SKM-1 (cell line): ENCODE results near the gene HDAC7.

Experiments used
- DNase-seq: peaks from one replicate; lab custom pipeline; 2025; ENCODE audit not compliant: unreplicated experiment; lab: John Stamatoyannopoulos, UW

Gene HDAC7

DNA sequence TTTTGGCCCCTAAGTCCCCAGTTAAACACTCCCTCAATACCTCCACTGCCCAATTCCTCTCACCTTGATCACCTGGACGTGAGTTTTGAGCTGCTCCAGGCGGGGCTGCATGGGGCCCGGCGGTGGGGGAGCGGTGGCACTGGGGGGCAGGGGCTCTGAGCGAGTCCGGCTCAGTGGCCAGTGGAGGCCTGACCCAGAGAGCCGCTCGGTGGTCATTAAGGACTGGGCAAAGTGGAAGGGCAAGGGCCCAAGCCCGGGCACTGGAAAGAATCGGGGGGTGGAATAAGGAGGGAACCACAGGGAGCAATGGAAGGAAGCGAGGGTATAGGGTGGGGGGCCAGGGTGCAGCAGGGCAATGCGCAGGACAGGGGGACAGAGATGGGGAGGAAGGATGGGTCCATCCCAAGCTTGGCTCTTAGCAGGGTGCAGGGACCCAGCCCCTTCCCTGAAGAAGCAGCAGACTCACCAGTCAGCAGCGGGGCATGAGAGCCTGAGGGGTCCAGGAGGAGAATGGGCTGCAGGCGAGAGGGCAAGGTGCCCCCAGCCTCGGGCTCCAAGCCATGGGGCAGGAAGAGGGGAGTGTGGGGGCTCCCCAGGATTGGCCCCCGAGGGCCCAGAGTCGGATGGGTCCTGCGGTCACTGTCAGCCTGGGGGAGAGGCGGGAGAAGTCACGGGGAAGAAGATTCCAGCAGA, 24.4 kb downstream of the HDAC7 start:
- no peak for DNase-seq

DNA sequence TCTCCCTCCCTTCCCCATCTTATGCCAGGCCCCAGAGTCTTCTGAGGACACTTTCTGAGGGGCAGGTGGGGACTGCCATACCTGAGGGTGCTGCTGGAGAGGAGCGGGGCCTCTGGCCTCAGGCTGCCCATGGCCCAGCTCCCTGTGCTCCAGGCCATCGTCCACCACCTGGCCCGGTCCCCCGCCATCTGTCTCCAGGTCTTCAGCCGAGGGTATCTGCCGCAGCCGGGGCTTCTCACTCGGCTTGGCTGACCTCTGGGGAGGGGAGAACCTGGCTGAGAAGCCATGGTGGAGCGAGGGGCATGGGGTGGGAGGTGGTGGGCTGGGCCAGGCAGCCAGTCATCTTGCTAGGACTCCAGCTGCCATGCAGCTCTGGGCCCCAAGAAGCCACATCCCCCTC, 25.0 kb downstream of the HDAC7 start:
- DNase-seq = no peak

DNA sequence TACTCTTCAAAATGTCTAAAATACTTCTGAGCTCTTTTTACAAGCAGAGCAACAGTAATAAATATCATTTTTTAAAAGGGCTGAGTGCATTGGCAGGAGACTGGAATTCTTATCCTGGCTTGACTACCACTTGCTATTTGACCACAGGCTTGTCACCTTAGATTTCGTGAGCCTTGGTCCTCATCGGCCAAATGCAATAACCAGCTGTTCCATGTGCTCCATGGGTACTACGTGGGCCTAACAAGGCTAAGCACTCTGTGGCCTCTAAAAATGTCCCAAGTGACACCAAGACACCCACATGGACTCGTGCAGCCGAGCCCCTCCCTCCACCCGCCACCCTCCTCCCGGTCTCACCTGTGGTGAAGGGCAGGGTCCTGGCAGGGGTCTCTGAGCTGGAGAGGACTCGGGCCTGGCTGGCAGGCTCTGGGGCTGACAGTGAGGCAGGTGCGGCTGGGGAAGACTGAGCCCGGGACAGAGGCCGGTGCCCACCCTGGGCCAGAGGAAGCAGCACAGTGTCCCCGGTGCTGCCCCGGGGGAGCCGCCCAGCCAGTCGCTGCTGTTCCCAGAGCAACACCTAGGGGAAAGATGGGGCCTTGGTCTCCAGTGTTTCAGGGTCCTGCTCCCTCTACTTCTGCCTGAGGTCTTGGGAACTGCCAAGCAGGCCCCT, 26.6 kb downstream of the HDAC7 start:
- no peak for DNase-seq

DNA sequence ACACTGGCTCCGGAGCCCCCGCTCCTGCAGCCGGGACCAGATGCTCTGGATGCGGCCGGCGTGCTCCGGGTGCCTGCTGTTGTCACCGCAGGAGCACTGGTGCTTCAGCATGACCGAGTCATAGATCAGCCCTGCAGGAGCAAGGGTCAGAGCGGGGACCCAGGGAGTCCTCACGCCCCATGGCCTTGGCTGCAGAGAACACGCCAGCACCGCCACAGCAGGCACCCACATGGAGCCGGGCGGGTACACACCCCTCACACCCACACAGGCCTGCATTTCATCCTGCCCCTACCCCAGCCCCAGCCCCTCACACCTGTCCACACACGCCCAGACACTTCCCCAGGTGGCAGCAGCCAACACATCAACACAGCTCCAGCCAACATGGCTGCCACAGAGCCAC, 27.8 kb downstream of the HDAC7 start:
- DNase-seq = no peak

DNA sequence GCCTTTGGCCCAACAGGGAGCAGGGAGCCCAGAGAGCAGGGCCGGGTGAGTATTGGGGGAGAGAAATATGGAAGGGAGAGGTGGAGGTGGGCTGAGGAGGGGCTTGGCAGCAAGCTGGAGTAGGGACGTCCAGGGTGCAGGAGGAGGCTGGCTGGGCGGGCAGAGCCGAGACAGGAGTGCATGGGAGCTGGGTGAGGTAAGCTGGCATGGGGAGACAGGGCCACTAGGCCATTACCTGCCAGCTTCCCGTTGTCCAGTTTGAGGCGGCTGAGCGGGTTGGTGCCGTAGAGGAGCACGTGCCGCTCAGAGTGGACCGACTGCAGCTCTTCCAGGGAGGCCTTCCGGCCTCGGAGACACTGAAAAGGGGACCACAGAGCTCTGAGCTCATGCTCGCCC, 28.4 kb downstream of the HDAC7 start:
- no peak for DNase-seq

DNA sequence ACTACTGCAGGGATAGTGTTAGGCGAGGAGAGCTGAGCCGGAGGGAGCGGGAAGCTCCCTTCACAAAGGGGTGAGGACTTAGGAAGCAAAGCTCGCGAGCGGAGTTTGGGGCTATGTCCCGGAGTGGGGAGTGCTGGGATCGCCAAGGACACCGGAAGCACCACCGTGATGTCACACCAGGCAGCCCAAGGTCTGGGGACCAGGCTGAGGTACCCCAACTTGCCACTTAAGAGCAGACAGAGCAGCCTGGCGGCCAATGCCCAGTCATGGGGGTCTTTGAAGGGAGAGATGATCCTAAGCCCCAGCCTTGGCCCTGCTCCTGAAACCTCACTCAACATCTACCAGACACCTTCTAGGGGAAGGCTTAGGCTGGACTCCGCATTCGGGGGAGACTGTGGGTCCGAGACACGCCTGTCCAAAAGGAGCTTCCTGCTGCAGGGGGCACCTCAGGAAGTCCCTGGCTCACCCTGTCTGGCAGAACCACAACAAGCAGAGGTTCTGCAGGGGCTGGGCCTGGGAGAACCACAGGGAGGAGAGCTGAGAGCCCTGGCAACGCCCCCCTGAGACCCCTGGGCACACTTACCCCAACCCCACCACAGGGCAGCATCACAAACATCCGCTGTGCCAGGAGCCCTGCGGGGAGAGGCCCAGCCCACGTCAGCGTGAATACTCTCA, 28.9 kb downstream of the HDAC7 start:
- no peak for DNase-seq

DNA sequence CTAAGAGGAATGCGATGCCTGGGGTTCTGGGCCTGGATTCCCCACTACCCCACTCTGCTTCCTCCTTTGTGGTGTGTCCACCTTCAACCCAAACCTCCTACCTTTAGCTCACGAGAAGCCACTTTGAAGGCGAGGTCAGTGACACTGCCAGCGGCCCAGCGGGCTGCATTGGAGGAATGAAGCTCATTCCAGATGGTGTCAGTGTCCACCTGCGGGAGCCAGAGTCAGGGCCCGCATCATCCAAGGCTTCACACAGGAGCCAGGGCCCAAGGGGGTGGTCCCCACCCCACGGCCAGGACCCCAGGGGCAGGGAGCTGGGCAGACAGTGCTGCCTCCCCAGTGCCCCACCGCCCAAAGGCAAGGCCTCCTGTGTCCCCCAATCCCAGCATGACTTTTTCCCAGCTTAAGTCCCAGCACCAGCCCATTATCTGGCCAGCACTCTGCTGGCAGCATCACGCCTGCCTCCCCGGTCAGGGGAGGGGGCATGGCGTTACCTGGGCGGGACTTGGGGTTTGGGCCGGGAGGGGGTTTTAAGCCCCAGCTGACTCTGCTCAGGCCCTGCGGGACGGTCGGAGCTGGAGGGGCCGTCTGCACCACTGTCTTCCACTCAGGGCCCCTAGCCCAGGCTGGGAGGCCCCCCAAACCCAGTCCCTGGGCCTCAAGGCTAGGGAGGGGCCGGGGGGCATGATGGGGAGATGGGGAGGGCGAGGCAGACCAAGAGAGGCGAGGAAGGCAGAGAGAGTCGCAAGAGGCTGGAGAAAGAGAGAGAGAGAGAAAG, 29.8 kb downstream of the HDAC7 start:
- DNase-seq = no peak

DNA sequence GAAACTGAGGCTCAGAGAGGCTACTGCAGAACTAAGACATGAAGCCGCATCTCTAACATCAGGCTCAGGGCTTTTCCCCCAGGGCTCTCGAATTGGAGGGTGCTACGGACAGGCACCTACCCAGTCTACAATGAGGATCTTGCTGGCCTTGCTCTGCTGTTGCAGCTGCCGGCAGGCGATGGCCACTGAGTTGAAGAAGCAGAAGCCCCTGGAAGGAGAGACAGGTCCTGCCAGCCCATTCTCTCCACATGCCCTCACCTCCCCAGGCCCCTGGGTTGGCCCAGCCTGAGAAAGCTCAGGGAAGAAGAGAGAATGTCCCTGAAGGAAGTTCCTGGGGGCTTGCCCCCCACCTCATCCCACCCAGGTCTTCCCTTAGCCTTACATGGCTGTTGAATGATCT, 30.6 kb downstream of the HDAC7 start:
- no peak for DNase-seq

DNA sequence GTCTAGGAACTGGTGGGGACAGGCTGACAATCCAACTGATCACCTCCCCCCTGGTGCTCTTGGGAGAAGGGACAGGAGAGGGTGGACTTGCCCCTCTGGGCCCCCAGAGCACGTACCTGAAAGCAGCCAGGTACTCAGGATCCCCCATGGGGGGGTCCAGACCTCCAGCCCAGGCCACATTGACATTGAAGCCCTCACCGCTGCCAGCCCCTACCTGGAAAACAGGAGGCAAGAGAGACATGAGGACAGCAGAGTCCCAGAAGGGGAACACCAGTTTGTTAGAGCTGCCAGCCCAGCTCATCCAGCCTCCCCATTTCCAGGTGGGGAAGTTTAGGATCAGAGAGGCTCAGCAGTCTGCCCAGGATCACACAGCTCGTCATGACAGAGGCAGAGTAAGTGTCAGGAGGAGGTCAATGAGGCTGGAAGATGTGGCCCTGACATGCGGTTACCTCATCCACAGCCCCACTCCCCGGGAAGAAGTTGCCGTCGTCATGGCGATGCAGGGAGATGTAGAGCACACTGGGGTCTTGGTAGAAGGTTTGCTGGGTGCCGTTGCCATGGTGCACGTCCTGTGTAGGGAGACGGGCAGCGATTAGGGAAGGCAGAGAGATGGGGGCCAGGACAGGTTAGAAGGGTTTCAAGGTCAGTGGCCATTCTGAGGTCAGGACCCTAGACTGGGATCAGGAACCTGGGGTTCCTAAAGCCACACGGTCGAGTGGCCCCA, 31.9 kb downstream of the HDAC7 start:
- DNase-seq = no peak

DNA sequence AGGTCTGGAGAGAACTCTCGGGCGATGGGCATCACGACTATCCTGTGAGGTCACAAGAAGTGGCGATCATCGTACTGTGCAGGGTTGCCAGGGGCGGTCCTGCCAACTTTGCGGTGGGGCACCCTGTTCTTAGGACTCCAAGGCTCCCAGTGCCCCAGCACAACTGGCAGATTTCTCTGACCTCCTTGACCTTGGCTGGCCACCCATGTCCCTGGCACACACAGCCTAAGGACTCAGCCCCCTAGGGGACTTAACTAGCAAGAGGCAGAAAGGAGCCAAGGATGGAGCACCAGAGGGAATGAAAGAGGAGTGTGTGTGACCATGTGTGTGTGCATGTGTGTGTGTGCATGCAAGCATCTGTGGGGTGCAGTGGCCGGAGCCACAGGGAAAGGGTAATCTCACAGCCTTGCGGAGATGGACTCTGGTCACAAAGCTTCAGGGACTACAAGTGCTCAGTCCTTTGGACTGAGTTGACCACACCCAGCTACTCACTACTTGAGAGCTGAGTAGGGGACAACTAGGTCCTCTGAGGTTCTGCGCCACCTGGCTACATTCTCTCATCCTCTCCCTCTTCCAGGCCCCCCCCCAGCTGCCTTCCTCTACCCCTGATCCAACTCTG, 32.9 kb downstream of the HDAC7 start:
- DNase-seq = no peak

DNA sequence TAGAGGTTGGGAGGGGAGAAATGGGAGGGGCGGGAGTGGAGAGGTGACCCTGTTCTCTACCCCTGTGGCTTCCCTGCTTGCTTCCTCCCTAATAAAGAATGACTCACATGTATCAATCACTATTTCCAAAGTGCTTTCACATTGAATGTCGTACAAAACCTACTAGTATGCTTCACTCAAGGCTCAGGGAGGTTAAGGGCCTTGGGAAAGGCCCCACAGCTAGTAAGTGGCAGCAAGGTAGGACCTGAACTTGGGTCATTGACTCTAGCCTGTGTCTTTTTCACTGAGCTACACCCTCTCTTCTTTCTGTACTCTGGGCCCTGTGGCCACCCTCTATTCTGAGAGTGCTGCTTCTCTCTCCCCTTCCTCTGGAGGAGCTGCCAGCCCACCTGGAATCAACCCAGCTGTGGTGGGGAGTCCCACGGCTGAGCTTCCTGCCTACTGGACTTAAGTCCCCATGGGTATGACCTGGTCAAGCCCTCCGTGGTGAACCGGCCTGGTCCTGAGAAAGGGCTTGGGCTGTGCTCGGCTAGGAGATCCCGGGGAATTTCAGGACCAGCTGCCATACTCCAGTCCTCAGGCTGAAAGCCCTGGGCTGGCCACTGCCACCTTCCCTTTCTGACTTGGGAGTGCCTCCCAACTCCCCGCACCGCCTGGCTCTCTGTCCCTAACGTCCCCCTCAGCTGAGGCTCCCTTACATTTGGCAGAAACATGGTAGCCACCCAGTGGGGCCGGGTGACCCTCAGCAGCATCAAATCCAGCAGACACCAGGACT, 33.6 kb downstream of the HDAC7 start:
- DNase-seq = no peak

DNA sequence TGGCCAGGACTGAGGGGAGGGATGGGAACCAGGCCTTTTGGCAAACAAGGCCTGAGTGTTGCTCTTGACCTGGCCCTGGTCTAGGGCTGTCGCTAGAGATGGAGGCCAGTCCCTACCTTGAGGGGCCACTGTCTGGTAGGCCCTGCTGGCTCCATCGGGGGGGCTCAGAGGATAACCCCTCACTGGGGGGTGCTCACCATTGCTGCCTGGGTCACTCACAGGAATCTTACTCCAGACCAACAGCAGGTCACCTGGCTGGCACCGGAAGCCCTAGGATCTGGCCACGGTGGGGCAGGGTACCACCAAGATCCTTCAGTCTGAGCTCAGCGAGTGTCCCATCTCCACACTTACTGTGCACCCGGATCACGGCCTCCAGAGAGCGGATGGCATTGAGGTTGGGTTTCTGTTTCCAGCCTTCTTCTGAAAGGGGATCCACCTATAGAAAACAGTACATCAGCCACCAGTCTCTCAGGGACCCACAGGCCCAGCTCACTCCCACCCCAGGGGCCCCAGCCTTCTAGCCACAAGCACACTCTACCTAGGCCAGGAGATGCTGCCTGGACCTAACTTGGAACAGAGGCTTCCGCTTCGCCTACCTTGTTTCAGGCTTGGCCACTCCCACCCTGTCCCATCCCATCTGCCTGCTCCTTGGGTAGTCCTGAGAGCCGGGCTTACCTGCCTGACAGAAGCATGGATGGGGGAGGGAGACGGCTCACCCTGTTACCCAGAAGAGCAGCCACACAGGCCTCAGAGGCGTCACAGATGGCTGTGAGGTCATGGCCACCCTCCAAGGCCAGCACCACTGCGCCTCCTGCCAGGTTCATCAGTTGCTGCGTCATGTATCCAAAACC, 34.4 kb downstream of the HDAC7 start:
- DNase-seq = no peak

DNA sequence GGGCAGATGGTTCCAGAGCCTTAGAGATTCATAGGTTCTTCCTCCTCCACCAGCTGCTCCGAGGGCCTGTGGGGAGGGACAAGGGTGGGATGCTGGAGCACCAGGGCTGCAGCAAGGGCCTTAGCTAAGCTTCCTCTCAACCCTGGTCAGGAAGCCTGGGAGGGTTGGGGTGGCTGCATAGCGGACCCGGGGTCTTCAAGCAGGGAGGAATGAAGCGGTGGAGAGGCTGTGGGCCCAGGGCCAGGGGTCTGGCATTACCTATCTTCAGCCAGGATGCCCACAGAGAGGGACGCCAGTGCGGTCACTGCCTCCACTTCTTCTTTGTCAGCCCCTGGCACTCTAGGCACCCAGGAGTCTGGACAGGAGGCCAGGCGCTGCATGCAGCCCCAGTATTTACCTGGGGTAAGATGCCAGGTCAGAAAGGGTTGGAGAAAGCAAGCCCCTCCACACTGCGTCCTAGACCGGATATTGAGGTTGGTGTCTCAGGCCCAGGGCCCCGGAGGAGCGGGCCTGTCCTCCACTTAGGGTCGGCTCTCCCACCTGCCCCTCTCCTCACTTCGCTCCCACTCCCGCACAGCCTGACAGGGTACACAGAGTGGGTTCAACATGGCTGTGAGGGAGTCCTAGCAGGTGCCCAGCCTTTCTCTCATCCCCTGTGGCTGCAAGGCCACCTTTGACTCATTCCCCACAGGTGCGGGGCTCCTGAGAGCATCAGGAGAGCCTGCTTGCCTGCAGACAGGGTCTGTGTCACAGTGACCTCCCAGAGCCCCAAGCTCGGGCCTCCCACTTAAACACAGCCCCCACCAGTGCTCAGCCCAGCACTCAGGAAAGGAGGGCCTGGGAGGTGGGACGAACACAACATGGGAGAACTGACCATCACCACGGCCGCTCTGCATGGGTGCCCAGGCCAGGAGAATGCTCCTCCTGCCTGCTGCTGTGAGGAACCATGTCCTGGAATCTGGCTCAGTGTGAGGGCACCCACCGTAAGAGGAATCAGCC, 35.6 kb downstream of the HDAC7 start:
- DNase-seq = no peak

DNA sequence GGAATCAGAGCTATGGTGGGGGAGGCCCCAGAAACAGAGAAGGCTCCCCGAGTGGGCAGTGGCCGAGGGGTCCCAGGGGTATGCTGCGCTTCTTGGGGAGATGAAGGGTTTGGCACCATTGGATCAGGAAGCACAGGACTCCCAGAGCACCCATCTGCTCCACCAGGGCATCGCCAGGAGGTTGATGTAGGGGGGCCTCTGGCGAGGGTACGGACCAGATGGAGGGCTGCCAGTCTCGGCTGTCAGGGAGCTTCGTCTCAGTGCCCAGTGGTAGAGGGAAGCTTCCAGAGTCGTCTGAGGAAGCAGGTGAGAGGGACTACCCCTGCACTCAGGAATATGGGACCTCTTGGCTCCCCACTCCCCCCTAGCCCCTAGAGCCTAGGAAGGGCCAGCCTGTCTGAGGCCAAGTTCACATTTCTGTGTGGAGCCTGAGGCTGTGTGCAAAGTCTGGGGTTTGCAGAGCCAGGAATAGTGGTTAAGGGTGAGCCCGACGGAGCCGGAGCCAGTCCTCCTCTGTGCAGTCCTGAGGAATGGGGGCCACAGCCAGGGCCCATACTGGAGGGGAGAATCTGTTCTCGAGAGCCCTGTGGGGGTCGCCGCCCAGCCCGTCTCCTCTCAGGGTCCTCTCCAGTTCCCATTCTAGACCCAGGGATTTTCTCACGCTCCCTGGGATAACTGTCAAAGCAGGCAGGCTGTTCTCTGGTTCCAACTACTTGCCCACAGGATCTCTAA, 36.5 kb downstream of the HDAC7 start:
- DNase-seq = no peak

DNA sequence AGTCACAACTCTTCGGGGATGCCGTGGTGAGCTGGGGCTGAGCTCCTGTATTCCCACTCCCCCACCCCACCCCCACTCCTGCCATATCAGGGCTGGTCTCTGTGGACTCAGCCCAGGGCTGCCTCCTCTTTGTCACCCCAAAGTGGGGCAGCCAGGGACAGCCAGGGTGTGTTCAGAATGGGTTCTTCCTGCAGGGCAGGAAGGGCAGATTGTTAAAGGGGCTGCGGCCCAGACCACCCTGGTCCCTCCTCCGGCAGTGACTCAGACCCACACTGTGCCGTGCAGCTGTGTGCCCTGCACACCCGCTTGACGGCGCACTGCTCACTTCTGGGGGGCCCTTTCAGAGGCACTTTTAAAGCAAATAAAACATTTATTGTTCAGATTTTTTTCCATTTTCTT, 37.3 kb downstream of the HDAC7 start:
- DNase-seq = no peak

DNA sequence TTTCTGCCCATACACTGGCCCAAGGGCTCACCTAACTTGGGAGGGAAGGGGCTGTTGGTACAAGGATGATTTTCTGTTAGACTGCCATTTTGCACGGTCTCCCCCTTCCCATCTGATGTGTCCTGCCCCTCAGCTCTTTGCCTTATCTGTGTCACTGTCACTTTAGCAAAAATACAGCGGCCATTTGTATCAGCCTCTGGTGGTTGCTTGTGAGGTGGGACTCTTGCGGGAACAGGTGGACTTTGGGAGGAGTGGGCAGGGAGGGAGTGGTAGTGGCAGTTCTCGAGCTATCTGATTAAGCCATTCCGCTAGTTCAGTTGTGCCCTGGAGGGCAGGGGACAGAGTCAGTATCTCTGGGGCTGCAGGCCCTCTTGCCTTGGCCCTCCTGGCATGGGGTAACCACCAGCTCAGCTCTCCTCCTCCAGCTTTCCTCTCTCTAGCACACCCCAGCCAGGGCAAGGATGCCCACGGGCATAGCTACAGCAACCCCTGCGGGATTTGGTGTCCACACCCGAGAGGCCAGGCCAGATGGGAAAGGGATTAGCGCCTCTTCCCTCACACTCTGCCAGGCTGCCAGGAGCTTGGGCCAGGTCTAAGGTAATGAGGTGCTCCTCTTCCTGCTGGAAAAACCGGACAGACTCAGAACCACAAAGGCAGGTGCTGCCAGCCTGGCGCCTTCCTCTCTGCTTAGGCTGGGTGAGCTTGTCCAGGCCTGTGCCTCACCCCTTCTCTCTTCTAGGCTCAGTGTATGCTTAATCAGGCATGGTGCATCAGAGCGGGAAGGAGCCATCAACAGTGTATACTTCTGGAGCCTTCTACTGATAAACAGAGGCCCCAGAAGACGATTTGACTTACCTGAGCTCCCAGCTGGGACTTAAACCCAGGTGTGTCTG, 38.0 kb downstream of the HDAC7 start:
- DNase-seq = no peak
